Measurements from ENCODE around the gene FOXQ1.

The FOXQ1 gene

GRCh38 chr6:1311400-1312202, at the start of gene FOXQ1:
FOXQ1 (plus strand) TSS chr6:1312098; CDS start chr6:1312705, 607 bp downstream.
- DNase-seq (ENCODE audit: low read depth in 3 of 3): no peak

DNA sequence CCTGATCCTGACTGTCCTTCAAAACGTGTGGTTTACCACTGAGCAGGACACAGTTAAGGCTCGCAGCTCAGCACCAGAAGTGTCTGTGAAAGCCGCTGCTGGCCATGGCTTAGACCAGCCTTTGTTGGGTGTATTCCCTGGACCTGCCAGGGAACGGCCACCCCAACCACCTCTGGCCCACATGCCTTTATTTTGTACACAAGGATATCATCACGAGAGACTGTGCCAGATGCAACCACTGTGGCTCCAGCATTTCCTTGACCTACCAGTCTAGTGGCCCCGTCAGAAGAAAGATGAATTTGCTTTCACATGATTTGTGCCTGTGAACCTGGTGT, 49.2 kb upstream of the FOXQ1 start:
- DNase-seq (ENCODE audit: low read depth in 3 of 3): no peak

GRCh38 chr6:1263039-1263849, 48.7 kb upstream of the FOXQ1 start:
- DNase-seq (ENCODE audit: low read depth in 3 of 3): no peak

DNA sequence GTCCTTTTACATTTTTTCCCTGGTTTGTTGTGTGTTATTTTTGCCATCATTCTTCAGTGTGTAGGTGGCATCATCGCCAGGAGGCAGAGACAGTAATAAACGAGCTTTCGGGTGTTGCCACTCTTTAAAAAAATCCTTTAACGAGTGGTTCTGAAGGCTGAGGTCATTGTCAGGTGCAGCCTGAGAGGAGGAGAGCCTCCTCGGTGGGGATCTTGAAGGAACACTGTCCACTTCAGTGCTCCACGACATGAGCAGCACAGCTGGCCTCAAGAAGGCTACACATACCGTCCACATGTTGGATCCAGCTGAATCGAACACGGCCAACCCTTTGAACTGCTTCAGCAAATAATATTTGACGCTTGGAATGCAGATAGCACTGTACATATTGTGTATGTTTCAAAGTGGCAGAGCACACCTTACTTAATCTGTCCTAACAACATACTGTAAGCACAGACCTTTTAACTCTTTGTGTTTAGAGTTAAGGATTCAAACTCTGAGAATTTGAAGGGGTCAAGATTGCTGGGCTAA, 48.0 kb upstream of the FOXQ1 start:
- DNase-seq (ENCODE audit: low read depth in 3 of 3): no peak

GRCh38 chr6:1264619-1265445, 47.1 kb upstream of the FOXQ1 start:
- no peak for DNase-seq (ENCODE audit: low read depth in 3 of 3)

- DNase-seq (ENCODE audit: low read depth in 3 of 3): no peak
Measured at GRCh38 chr6:1266686-1267056, 45.2 kb upstream of the FOXQ1 start.

GRCh38 chr6:1267057-1267732, 44.7 kb upstream of the FOXQ1 start:
- DNase-seq (ENCODE audit: low read depth in 3 of 3): no peak

DNA sequence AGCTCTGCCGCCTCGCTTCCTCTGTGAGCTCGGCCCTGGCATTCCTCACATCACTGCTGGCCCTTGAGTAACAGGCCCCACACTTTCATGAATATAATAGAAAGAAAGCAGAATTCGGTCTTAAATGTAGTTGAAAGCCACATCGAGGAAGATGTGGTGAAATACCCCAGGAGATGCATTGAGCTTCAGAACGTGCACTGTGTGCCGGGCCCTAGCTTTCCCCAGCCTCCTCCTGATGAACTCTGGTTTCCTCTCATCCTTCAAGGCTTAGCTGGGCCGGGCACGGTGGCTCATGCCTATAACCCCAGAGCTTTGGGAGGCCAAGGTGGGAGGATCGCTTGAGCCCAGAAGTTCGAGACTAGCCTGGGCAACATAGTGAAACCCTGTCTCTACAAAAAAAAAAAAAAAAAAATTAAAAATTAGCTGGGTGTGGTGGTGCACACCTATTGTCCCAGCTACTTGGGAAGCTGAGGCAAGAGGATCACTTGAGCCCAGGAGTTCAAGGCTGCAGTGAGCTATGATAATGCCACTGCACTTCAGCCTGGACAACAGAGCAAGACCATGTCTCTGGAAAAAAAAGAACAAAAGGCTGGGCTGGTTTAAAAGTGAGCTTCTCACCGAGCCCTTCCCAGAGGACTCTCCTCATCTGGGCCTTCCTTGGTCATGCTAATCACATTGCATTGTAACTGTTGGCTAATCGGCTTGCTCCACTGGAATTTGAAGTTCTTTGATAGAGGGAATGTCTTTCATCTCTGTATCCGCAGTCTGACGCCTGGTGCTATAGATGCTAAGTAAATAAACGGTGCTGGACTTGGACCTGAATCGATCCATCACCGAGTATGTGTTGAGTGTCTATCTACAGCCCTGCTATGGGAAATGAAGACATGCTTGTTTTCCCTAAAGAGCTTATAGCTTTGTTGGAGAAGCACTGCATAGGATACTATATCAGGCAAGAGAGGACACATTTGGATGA, 43.8 kb upstream of the FOXQ1 start:
- DNase-seq (ENCODE audit: low read depth in 3 of 3): no peak

DNA sequence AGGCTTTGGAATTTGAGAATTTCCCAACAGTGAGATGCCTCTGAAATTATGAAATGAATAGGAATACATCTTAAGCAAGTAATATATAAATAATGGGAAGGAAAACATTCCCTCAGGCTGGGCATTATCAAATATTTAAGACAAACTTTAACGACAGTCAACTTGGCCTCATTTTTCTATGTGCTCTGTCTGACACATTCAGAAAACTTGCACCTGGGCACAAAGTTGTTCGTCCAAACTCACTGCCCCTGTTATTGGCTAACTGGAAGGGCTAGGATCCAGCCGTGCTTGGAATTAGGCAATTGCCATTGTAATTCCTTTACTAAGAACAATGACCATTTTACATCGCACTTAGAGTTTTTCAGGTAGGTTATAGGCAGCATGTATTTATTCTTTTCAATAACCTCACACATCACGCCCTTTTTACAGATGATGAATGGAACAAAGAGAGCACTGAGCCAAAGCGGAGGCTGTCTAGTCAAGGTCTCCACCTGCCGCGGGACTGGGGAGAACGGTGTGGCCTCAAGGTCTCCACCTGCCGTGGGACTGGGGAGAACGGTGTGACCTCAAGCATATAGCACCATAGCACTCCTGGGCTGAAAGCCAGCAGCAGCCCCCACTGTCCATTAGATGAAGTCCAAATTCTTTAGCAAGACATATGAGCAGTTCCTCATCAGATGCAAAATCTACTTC, 40.7 kb upstream of the FOXQ1 start:
- no peak for DNase-seq (ENCODE audit: low read depth in 3 of 3)

DNA sequence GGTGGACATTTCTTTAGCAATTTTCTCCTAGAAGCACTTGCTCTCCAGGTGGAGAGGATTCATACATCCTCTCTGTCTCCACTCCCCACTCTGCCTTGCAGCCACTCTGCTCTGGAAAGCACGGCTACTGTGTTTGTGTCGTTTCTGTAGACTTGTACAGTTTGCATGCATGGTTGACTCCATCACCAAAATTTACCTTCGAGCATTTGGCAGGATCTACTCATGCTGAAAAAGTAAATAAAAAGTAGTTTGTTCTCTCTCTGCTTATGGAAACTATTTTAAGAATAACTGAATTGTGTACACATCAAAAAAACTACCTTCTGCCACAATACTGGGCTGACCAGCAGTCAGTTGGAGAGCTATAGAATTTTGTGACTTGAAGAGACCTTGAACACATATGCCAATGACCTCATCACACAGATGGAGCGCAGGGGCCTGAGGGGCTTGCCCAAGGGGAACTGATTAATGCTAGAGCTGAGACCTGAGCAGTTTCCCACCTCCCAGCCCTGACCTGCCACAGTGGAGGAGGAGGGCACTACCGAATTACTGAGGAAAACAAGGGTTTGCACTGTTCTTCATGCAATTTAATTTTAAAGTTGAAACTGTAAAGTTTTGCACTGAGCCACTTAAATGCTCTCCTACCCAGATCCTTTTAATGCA, 33.7 kb upstream of the FOXQ1 start:
- DNase-seq (ENCODE audit: low read depth in 3 of 3): no peak

- no peak for DNase-seq (ENCODE audit: low read depth in 3 of 3)
Measured at GRCh38 chr6:1279065-1279464, 32.8 kb upstream of the FOXQ1 start.

GRCh38 chr6:1280666-1281300, 31.1 kb upstream of the FOXQ1 start:
- no peak for DNase-seq (ENCODE audit: low read depth in 3 of 3)

DNA sequence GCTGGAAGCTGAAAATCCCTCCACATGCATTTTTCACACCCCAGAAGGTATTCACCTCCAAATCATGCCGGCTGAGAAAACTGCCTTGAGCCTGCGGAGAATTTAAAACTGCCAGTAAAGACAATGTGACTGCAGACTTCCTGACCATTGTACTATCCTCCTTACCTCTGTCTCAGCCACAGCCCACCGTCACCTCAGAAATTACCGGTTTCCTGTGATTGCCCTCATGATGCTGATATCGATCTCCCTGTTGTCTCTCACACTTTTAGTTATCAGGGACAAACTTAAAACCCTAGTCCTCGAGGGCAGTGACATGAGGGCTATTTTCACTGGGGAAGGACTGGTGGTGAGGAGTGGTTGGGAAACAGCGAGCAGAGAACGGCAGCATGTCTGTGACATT, 30.2 kb upstream of the FOXQ1 start:
- DNase-seq (ENCODE audit: low read depth in 3 of 3): no peak

- DNase-seq (ENCODE audit: low read depth in 3 of 3): no peak
Measured at GRCh38 chr6:1283501-1283900, 28.4 kb upstream of the FOXQ1 start.

DNA sequence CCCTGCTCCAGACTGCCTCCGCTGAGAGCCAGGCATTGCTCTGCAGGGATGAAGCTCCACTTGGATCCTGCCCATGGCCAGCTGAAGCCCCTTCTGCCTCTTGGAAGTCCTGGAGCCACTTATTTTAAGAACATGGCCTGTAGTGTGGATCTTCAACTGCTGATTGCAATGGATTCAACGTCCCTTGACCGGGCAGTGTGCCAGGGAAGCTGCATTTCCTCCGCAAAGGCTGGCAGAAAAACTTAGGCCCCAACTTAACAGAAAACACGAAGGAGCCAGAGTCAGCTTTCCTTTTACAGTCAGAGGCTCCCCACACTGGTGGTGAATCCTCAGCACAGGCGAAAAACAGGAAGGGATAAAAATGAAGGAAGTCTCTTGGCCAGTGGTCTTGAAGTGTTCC, 26.3 kb upstream of the FOXQ1 start:
- no peak for DNase-seq (ENCODE audit: low read depth in 3 of 3)

DNA sequence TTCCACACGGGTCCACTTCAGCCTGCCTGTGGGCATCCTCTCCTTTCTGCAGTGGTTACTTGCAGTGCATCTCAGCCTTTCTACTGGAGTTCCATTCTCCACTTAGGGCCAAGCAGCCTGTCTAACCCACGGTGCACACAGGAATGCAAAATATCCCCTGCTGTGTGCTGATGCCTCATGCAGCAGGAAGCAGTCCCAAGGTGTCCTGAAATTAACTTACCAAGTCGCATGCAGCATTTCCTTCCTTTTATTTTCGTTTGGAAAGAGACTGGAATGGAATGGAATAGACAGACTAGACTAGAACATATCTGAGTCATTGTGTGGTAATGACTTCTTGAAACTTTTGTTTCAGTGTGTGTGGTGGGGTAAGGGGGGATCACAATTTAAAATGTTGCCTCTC, 25.9 kb upstream of the FOXQ1 start:
- DNase-seq (ENCODE audit: low read depth in 3 of 3): no peak

DNA sequence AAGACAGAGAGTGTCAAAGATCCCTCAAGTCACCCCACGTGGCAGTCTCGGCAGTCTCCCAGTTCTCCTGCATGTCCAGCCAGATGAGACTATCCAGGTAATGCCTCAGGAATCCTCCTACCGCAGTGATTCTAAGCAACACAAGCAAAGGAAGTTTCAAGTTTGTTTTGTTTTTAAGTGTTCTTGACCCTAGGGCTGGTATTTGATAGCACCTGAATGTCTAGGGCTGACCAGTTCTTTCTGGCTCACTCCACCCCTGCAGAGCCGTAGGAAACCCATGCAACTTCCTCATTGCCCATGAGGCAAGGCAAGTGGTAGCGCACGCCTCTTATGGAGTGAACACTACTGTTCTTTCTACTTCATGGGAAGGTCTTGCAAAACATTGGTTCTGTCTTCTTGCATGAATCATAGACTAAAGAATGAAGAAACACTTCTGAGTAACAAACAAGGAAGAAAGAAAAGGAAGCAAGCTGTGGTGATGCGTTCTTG, 24.8 kb upstream of the FOXQ1 start:
- DNase-seq (ENCODE audit: low read depth in 3 of 3): no peak

GRCh38 chr6:1290086-1290485, 21.8 kb upstream of the FOXQ1 start:
- DNase-seq (ENCODE audit: low read depth in 3 of 3): no peak

DNA sequence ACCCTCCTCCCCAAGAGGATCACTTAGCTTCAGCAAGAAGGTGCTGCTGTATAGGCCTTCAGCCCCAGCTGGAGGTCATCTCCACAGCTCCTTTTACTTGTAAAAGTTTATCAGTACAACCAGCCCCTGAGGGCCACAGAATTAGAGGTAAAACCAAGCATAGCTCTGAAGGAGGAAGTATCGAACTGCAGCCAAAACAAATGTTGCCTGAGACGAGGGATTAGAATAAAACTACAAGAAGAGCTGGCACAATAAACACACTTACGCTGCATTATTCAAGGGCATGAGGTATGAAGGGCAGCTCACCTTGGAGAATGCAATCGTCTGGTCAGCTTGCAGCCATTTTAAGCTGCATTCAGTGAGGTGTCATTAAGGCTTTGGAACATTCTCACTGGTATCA, 21.1 kb upstream of the FOXQ1 start:
- no peak for DNase-seq (ENCODE audit: low read depth in 3 of 3)
